G401 (cell line): Measurements from ENCODE around the gene ASF1A. TPM values are rescaled to one million over a fixed set of nuclear protein-coding genes. Genes with fewer than 3 reads are reported as not detected.

Experiments used
- DNase-seq: peaks from one replicate; pipeline ENCODE4 v3.0.0-alpha.2; 2015; ENCODE audit warnings: low spot score
- in situ Hi-C: cut with HindIII; loops from 2 replicates; pipeline ENCODE4 v1.10.0; 2016; ENCODE audit warnings: low sequenced_read_pairs, mixed read lengths
- total RNA-seq: library from RNA; depleted of rRNA; stranded (reverse); fragments of >200 nt; shearing (Covaris generic); gene quantifications from 2 replicates; pipeline ENCODE4 v1.2.3, GENCODE V29; 2014

Gene ASF1A
- total RNA-seq, 1 experiment from 2014 or later = 39.9 TPM

DNA sequence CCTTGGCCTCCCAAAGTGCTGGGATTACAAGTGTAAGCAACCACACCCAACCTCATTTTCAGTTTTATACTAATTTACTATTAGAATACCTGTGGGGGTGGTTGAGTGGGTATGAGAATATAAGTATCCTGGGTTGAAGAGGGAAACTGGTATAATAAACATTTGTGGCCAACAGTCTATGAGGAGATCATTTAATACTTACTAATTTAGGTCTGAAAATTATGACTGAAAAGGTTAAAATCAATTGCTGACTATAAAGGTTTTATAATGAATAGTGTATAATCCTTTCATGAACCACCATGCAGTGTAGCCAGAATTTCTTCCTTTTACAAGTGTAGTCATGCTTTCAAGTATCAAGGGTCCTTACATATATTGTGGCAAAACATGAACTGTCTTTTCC, 11.1 kb downstream of the ASF1A start:
- no peak for DNase-seq
- in situ Hi-C loops = no loop called here

DNA sequence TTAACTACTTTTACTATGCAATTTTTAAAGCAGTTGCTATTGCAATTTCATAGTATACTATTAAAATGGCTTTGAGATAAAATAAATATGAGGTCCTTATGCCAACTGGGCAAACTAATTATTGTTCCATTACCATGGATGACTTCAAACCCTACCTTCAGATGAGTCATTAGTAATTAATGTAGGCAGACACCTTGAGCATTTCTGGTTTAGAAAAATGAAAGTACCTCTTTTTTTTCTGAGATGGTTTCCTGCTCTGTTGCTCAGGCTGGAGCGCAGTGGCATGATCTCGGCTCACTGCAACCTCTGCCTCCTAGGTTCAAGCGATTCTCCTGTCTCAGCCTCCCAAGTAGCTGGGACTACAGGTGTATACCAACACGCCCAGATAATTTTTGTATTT, 11.9 kb downstream of the ASF1A start:
- no peak for DNase-seq
- in situ Hi-C loops = no loop called here

DNA sequence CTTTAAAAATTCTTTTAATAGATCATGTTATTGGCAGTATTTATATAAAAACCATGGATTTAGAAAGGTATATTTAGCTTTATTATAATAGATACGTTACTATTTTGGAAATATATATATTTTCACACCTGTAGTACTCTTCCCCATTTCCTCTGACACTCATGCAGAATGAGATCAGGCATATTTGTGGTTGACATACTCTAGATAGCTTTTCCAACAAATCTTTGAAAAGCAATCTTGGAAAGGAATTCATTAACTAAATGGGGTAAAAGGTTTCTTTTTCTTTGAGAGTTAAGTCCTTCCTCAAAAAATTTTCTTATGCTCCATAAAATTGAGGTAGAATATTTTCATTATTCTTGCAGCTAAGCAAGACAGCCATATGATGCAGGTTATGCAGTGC, 14.5 kb downstream of the ASF1A start:
- DNase-seq = no peak
- in situ Hi-C loops = no loop called here

DNA sequence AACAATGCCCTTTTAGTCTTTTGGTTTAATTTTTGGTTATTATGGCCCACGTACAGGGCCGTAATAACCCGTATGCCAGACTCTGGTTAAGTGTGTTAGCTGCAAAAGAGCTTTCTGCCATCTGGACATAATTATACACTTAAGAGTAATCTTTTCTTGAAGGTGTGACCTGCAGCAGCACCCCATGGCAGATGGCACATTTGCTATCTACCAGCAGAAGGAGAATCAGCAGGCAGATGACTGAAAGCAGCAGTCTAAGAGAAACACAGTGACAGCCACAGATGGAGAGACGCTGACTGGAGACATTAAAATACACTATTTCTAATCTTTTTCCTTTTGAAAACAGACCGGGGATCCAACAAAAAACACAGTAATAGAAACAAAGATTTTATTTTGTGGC, 18.7 kb downstream of the ASF1A start:
- peak; percentile 70 for DNase-seq
- in situ Hi-C loops = no loop called here

DNA sequence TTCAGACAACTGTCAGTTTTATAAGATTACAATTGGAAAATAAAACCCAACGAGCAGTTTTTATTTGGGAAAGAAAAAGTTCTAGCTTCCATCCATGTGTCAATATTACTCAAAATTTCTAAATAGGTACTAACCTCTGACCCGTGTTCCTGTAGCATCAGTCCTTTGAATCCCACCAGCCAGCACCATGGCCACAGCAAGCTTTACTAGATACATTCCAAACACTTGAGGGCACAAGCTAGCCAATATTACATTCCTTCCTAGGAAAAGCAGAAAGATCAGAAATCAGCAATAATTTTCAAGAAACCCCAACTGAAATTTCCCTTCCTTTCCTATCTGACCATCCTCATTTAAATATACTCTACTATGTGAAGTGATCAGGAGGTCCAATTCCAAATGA, 19.2 kb downstream of the ASF1A start:
- in situ Hi-C loops = no loop called here
- no peak for DNase-seq

DNA sequence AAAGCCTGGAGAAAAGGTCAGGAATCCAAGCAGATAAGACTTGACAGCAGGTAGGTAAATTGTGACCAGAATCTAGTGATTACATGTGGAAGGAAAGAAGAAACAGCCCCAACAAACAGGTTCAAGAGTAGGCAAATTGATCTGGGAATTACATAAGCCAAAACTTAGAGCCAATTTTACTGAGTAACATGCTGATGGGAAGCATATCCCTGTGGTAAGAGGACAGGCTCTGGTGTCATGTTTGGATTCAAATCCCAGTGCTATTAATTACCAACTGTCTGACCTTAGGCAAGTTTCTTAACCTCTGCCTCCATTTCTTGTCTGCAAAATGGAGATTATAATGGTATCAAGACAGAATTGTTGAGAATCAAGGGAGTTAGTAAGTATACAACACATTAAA, 20.6 kb downstream of the ASF1A start:
- DNase-seq = no peak
- in situ Hi-C loops = no loop called here

DNA sequence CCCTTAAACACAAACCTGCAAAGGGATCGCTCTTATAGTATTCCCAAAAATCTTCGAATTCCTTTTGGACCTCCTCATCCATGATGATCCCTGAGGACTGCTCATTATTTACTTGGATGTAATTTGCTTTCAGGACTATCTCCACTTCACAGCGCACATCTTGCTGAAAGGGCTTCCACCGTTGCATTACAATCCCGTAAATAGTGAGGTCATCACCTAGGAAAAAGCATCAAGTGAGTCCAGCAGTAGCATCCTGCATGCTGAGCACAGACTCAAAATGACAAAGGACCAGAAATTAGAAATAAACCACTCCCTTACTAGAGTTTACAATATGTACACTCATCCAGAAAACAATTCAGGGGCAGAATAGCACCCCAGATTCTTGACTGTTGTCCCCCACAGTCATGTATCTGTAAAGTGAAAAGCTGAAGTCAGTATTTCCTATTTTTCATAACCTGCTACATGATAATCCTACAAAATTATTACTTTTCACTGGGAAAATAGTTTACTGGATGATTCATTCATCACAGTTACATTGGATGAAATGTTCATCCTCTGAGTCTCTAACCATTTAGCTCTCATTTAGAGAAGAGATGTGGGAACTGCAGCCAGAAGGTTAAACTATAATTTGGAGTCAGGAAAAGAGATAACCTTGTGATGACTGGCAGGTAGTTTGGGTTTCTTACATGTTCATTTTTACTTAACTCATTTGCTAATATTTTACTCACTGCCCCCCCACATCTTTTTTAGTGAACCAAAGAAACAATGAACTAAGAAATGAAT, 23.8 kb downstream of the ASF1A start:
- in situ Hi-C loops = no loop called here
- DNase-seq = no peak

DNA sequence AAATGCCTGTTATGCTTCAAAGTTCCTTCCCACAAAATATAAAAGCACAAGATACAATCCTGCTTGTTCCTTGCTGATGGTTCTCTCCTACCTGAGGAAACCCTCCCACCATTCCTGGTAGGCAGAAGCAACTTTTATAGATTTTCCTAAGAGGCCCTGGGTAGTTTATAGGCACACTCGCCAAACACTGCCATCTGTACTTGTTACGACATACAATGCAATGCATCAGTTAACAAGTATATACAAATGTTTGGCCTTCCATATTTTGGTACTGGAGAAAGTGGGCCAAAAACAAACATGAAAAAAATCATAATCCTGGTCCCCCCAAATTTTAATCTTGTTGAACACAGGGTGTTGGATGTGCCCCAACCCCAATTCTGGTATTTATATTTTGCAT, 24.4 kb downstream of the ASF1A start:
- no peak for DNase-seq
- in situ Hi-C loops = no loop called here

DNA sequence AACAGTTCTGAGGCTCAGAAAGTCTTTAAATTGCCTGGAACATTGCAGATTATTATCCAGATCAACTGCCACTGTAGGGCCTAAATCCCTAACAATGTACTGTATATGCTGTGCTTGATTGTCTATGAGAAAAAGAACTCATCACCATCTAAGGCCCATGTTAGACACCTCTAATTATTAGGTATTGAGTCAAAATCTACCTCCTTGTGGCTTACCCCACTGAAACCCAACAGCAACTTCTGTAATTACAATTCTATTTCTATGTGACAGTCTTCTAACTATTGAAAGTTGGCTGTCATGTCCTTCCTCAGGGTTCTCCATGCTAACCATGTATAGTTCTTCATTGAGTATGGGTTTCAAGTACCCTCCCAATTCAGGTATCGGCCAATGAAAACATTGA, 27.1 kb downstream of the ASF1A start:
- in situ Hi-C loops = no loop called here
- no peak for DNase-seq

DNA sequence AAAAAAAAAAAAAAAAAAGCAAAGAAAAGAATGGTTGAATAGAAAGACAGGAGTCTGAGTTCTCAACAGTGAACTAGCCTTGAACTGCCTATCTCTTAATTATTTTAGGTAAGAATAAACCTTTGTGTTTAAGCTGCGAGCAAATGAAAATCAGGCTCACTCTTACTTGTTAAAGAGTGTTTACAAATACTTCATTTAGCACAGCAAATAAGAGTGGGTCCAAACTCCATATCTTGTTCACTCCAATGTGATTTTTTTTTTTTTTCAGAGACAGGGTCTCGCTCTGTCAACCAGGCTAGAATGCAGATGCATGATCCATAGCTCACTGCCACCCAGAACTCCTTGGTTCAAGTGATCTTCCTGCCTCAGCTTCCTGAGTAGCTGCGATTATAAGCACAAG, 29.1 kb downstream of the ASF1A start:
- no peak for DNase-seq
- in situ Hi-C loops = no loop called here

DNA sequence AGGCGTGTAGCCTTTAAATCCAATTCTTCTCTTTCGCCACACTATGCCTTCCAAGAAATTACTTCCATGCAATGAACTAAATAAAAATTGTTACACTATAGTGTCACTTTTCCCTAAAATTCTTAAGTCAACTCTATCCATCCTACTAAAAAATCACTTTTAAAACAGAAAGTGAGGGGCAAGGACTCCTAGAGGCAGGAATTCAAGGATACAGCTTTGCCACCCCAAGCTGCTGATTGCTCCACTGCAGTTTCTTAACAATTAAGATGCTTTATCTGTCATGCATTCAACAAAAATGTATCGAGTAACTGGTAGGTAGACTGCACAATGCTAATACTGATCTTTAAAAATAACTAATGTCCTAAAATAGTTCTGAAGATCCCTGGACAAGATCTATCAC, 36.7 kb downstream of the ASF1A start:
- in situ Hi-C loops = no loop called here
- no peak for DNase-seq

DNA sequence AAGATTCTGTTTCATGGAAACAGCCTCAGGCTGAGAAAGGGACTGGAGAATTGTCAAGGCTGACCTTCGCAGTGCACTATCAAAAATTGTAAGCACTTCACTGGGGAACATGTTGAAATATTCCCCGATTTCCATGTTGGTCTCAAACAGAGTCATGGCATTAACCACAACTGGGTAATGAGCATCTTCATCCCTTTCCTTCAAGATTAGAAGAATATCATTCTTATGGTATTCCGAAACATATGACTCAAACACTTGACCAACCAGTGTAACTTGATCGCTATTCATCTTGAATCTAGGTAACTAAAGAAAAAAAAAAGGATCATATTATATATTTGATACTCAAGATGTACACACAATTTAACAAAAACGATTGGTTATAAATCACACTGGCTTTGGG, 37.5 kb downstream of the ASF1A start:
- DNase-seq = no peak

DNA sequence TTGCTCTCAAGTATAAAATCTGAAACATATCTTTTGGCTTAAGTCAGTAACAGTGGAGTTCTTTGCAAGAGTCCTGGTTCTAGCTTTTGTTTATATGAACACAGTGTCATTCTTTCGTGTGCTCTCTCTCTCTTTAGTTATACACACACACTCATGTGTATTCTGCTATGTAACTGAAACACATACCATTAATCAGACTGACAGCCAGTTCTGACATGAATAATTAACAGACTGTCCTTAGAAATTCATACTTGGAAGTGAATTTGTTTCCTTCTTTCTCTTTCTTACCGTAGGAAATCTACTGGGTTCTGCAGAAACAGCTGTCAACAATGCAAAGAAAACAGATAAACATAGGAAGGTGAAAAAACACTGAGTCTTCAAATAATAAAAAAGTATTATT, 38.5 kb downstream of the ASF1A start:
- DNase-seq = no peak
- in situ Hi-C loops = no loop called here

More for the DNA sequence above, 37.5 kb downstream of the ASF1A start:
- in situ Hi-C loops = no loop called here

DNA sequence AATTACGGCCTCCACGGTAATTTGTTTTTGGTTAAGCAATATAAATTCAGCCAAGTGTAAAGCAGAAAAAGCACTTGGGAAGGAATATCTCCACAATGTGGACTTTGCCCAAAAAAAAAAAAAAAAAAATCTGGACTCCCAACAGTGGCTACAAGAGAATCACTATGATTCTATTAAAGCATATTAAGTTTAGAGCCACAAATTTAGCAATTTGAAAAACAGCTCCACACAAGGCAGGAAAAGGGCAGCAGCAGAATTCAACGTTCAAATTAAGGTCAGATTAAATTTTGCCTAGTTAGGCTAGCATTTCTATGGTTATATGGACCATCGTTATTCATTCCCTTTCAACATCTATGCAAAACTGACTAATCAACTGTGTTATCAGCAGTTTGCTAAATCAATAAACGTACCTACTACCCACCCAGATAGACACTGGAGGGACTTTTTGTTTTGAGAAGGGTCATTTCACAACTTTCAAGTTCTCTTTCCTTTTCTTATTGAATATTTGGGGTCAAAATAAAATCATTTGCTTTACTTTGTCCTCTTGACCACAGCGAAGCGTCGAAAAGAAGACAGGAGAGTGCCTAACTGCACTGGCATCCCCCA, 40.0 kb downstream of the ASF1A start:
- in situ Hi-C loops = no loop called here
- no peak for DNase-seq

DNA sequence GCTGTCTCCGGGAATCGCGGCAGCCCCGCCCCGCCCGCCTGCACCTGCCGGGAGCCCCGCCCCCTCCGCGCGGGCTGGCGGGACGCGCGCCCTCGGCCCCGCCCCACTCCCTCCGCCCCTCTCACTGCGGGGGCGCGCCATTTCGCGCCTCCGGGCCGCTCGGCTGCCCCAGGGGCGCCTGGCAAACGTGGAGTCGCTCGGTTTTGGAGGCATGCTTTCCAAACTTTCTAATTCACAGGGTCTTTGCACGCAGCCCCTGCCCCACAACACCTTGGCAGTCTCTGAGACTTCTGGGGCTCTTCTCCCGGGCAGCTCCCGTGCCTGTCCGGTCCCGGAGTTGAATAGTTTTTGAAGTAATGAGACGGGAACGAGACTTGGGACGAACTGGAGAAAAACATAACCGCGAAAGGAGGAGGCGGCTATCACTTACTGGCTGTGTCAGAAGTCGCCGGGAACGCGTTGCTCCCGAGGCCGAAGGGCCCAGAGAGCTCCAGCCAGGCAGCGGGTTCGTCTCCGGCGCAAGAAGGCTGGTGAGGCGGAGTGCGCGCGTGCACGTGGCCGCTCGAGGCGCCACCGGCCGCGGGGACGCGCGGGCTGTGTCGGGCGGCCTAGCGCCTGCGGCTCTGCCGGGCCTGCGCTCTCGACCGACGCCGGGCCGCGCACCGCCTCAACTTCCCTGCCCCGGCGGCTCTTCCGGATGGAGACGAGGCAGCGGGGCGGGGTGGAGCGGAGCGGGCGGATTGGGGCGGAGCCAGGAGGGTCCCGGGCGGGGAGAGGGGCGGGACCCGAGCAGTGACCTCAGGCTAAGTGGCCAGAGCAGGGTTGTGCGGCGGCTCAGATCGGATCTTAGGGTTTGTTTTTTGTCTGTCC, 40.7 kb downstream of the ASF1A start, which contains the start of gene MCM9:
Gene MCM9 (minus strand): TSS at position 699 of the 870 bp plus-strand sequence. CDS start 3,436 bp downstream, outside the sequence.
- peak; percentile 78 for DNase-seq
- in situ Hi-C loops = no loop called here

DNA sequence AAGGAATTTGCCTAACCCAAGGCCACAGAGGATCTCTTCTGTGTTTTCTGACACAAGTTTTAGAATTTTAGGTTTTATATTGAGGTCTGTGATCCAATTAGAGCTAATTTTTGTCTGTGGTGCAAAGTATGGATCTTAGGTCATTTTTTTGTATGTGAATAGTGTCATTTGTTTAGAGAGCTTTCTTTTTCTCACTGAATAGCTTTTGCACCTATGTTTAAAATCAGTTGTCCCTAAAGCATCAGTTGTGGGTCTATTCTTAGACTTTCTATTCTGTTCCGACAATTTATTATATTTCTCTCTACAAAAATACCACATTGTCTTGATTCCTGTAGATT, 41.3 kb downstream of the ASF1A start:
- in situ Hi-C loops = no loop called here

DNA sequence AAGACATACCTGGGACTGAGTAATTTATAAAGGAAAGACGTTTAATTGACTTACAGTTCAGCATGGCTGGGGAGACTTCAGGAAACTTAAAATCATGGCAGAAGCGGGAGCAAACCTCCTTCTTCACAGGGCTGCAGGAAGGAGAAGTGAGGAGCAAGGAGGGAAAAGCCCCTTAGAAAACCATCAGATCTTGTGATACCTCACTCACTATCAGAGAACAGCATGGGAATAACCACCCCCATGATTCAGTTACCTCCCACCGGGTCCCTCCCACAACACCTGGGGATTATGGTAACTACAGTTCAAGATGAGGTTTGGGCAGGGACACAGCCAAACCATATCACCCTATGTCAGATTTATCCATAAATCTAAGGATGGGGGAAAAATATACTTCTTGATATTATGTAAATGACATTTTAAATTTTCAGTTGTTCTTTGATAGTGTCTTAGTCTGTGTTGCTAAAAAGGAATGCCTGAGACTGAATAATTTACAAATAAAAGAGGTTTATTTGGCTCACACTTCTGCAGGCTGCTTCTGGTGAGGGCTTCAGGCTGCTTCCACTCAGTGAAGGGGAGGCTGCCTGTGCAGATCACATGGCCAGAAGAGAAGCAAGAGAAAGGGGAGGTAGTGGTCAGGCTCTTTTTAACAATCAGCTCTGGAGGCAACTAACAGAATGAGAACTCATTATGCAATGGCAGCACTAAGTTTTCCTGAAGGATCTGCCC, 42.2 kb downstream of the ASF1A start:
- DNase-seq = no peak
- in situ Hi-C loops = no loop called here

More for the DNA sequence above, 41.3 kb downstream of the ASF1A start:
- DNase-seq = no peak

DNA sequence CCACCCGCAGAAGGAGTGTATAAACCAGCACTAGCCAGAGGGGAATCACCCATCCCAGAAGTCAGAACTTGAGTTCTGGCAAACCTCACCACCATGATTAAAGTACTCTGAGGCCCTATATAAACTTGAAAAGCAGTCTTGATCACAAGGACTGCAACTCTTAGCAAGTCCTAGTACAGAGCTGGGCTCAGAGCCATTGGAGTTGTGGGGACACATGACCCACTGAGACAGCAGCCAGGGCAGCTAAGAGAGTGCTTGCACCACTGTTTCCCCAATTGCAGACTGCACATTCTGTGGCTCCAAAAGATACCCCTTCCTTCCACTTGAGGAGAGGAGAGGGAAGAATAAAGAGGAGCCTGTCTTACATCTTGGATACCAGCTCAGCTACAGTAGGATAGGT, 45.7 kb downstream of the ASF1A start:
- in situ Hi-C loops = no loop called here
- peak; percentile 3 for DNase-seq

DNA sequence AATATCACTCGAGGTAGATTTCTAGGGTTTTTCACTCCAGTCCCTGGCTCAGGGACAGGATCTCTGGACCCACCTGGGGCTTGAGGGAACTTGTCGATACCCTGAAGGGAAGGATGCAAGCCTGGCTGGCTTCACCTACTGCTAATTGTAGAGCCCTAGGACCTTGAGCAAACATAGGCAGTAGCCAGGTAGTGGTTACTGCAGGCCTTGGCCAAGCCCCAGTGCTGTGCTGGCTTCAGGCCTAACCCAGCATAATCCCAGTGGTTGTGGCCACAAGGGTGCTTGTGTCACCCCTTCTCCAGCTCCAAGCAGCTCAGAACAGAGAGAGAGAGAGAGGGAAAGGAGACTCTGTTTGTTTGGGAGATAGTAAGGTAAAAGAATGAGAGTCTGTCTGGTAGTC, 46.8 kb downstream of the ASF1A start:
- DNase-seq = no peak
- in situ Hi-C loops = no loop called here

DNA sequence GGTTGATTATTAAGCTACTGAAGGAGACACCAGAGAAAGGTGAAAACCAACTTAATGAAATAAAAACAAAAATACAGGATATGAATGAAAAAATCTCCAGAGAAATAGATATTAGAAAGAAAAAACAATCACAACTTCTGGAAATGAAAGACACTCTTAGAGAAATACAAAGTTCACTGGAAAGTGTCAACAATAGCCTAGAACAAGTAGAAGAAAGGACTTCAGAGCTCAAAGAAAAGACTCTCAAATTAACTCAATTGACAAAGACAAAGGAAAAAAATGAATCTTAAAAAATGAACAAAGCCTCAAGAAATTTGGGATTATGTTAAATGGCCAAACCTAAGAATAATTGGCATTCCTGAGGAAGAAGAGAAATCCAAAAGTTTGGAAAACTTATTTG, 51.3 kb downstream of the ASF1A start:
- in situ Hi-C loops = no loop called here
- no peak for DNase-seq
